HG03342 (cell line): ENCODE measurements around the gene JOSD2.

Experiments
- ATAC-seq: cut with Tn5 transposase; IDR thresholded peaks from one replicate; pipeline ENCODE4 v1.9.1; 2021; ENCODE audit warnings: mild to moderate bottlenecking, moderate library complexity; ENCODE audit not compliant: unreplicated experiment

JOSD2 gene

DNA sequence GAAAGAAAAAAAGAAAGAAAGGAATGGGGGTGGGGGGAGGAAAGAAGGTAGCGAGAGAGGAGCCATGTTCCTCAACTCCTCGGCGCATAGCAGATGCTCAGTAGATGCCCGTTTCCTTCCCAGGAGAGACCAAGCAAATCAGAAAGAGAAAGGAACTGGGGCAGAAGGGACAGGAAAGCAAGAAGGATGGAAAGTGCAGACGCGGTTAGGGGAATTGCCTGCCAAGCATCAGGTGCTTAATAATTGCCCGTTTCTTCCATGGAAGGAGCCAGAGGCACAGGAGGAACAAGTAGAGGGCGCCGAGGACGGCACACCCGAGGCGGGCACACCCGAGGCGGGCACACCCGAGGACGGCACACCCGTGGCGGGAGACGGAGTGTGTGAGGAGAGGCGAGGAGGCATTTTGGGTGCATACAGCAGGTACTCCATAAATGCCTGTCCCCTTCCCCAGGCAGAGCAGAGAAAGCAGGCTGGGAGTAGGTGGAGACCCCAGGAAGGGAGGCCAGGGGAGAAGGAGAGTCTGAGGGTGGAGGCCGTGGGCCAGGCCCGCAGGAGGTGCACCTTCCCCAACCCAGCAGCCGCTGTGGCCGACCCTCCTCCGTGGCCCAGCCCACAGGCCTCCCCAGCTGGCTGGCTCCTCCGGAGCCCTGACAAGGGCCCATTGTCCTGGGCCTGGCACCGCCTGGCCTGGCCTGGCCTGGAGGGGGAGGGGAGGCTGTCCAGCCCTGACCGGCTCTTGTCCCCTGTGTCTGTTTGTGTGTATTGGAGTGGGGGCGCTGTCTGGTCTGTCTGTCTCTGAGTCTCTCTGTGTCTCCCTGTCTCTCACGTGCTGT lies 14.6 kb downstream of the JOSD2 start:
- ATAC-seq = no peak

DNA sequence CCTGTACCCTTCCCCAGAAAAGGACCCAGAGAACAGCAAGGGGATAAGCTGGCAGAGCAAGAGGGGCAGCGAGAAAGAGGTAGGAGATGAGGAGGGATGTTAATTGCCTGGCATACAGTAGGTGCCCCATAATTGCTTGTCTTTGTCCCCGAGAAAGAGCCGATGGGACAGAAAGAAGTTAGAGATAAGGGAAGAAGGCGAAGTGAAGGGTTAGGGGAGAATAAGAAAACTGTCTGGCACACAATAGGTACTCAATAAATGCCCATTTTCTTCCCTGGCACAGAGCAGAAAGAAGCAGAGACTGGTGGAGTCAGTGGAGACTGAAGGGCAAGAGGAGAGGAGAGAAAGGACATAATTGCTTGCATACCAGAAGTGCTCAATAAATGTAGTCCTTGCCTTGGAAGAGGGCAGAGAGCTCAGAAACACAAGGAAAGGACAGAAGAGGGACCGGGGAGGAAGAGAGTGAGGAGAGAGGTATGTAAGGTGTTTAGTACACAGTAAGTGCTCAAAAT lies 15.9 kb downstream of the JOSD2 start:
- no peak for ATAC-seq

DNA sequence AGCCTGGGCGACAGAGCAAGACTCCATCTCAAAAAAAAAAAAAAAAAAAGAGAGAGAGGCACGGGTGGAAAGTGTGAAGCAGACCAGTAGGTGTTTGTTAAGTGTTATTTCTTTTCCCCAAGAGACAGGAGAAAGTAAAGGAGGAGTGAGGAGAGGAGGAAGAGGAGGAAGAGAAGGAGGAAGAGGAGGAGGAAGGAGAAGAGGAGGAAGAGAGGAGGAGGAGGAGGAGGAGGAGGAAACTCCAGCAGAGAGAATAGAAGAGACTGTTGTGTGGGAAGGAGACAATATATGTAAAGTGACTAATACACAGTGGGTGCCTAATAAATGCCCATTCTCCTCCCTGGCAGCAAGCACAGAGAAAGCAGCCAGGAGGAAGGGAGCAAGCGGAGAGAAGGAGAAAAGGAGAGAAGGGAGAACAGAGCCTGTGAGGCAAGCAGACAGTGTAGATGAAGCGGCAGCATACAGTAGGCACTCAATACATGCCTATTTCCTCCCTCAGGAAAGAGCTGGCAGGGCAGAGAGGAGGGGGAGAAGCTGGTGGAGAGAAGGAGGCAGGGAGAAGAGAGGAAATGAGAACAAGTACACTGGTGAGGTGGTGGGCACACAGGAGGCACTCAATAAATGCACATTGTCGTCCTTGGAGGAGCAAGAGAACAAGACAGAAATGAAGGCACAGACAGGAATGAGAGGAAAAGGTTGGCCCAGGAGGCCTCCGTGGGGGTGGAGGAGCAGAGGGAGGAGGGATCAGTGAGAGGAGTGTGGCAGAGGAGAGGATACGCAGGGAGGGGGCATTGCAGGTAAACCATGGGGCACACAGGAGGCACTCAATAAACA lies 16.6 kb downstream of the JOSD2 start:
- ATAC-seq = no peak

GRCh38 chr19:50493171-50493570 lies 17.8 kb downstream of the JOSD2 start:
- ATAC-seq = no peak

DNA sequence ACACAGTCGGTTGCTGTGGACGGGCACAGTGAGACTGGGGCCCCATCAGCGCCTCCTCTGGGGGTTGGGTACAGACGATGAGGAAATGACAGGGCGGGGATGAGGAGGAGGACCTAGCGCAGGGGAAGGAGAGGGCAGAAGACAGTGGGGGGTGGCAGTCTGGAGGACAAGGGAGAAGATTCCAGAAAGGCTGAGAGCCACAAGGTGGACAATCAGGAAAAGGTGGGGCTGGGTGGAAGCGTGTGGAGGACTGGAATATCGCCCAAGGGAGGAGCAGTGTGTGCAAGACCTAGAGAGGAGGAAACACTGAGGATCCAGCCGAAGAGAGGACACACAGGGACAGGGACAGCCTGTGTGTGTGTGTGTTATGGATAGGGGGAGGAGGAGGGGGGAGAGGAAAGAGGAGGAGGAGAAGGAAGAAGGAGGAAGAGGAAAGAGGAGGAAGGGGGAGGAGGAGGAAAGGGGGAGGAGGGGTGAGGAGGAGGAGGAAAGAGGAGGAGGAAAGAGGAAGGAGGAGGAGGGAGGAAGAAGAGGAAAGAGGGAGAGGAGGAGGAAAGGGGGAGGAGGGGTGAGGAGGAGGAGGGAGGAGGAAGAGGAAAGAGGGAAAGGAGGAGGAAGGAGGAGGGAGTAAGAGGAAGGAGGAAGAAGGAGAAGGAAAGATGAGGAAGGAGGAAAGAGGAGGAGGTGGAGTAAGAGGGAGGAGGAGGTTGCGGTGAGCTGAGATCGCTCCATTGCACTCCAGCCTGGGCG lies 18.5 kb downstream of the JOSD2 start:
- ATAC-seq = no peak

- no peak for ATAC-seq
These were observed 20.0 kb downstream of the JOSD2 start for GRCh38 chr19:50490991-50491472.

DNA sequence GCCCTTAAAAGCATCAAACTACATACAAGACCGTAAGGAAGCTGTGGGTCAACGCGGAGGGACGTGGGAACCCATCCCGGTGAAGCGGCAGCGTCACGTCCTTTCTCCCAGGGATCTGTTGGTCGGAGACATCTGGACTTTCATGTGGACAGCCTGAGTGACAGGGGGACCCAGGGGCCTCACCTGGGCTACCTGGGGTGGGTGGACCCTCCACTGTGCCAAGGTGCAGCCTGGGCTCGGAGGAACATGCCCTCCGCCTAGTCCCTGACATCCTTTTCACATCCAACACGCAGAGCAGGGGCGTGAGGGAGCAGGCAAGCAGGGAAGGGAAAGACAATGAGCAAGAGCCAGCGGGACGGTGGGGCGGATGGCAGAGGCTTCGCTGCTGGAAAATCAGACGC lies 20.6 kb downstream of the JOSD2 start:
- no peak for ATAC-seq

DNA sequence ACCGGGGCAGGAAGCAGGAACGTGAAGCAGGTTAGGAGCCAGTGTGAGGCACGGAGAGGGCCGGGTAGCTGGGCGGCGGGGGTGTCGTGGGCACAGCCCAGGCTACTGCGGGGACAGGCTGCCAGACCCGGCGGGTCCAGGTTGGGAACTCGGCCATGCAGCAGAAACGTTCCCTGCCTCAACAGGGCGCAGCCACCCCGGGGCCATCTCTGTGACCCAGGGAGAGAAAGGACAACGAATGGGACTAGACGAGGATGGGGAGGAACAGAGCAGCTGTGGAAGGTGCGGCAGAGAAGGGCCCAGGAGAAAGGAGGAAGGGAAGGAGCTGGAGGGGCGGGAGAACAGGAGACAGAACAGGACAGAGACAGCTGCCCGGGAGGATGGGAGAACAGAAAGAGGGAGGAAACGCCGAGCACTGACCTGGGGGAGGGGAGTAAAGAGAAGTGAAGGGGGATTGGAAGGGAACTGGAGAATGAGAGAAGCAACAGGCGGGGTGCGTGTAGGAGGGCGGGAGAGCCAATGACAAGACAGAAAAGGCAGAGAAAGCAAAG lies 21.5 kb downstream of the JOSD2 start:
- ATAC-seq = no peak

DNA sequence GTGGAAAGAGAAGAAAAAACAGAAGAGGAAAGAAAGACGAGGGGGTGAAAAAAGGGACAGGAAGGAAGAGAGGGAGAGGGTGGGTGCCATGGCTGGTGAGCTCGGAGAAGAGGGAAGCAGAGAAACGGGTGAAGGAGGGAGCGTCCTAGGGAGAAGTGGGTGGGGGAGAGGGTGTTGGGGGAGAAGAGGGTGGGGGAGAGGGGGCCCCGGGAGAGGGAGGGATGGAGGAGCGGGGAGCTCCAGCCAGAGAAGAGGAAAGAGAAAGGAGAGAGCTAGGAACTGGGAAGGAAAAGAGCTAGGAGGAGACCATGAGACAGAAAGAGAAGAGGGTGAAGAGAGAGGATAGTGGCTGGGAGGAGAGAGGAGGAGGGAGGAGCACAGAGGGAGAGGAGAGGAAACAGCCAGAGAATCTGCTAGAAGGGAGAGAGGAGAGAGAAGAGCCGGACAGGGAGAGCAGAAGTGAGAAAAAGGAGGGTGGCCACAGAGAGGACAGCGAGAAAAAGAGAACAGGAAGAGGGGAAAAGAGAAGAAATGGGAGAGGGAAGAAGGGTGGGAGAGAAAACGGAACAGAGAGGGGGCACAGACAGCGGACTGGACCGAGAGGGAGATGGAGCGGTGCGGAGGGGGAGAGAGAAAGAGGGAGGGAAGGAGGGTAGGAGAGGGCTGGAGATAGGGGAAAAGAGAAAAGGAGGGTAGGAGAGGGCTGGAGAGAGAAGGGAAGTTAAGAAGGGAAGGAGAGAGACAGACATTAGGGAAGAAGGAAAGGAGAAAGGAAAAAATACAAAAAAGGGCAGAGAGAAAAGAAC lies 22.4 kb downstream of the JOSD2 start:
- ATAC-seq = no peak

DNA sequence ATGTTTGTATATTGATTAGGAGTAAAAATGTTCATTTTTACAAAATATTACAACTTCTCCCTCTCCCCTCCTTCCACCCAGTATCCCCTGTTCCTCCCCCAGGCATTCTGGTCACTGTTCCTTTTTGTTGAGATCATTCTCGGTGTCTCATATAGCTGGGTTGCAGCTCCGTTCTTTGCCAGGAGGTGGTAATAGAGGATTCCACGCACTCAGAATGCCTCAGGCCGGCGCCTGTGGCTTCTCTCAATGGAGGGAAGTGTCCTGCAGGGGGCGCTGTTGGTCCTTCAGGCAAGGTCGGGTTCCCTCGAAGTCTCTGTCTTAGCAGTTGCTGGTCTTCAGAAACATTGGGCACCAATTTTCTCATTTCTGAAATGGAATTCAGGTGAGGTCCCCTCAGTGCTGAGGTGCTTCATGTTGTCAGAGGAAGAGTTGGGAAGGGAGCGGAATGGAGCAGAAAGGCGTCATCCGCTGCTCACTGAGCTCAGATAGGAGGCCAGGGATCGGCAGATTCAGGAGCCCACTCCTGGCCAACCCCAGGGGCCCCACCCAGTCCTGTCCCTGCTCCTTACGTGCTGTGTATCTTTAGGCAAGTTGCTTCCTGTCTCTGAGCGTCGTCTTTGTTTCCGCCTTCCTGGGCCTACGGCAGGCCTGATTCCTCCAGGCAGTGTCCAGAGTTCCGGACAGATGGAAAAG lies 24.0 kb downstream of the JOSD2 start:
- no peak for ATAC-seq

- ATAC-seq = no peak
These were observed 25.6 kb downstream of the JOSD2 start for GRCh38 chr19:50485284-50485955.

- ATAC-seq = no peak
These were observed 28.1 kb downstream of the JOSD2 start for GRCh38 chr19:50482916-50483315.

- ATAC-seq = no peak
These were observed 28.6 kb downstream of the JOSD2 start for GRCh38 chr19:50482271-50482855.

DNA sequence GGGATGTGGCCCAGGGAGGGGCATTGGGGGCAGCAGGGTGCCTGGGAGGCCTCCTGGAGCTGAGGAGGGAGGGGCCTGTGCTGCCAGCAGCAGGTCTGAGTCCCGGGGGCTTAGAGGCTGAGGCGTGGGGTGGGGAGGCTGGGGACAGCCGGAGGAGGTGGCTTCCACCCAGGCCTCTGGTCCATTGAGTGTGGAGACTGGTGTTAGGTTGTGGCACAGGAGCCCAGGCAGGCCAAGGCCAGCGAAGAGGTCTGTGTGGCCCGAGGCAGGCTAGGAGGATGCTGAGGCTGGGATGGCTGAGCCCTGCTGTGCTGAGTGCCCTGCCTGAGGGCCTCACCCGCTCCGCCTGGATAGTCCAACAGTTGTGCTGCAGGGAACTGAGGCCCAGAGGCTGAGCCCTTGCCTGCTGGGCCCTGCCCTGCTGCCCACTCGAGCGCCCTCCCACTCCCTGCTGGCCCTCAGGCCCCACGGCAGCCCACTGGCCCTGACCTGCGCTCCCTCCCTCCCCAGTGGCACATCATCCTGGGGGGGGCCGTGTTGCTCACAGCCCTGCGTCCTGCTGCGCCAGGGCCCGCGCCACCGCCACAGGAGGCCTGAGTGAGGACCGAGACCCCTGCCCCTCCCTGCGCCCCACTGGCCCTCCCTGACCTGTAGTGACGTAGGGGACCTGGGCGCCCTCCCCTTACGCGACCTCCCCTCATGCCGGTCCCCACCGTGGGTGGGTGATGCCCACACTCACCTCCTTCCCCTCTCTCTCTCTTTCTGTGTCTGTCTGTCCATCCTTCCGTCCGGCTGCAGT lies 29.4 kb downstream of the JOSD2 start:
- no peak for ATAC-seq

DNA sequence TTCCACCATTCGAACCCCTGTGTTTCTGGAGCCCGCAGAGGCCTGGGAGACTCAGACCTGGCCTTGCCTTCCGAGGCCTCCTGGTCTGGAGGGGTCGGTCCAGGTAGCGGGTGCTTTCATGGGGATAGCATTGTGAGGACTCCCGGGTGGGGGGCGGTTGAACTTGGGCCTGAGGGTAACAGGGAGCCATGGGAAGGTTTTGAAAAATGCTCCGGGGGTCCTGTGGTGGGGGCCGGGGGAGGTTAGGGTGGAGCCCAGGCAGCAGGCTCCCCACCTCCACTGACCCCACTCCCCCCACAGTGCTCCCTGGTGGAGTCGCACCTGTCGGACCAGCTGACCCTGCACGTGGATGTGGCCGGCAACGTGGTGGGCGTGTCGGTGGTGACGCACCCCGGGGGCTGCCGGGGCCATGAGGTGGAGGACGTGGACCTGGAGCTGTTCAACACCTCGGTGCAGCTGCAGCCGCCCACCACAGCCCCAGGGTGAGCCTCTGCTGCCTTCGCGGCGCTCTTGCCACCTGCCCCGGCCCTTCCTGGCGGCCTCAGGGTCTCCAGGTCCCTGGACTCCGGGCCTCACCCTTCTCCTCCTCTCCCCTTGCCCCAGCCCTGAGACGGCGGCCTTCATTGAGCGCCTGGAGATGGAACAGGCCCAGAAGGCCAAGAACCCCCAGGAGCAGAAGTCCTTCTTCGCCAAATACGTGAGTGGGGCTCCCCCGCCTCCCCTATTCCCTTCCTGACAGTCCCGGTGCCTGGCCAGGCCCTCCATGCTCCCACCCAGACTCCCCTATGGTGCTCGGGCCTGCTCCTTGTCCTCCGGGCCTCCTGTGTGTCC lies 30.5 kb downstream of the JOSD2 start:
- no peak for ATAC-seq

GRCh38 chr19:50479761-50480251 lies 31.2 kb downstream of the JOSD2 start:
- ATAC-seq = no peak
